ENCODE measurements around the gene CCIN. TPM values are rescaled to one million over a fixed set of nuclear protein-coding genes. Genes with fewer than 3 reads are reported as not detected.

Gene CCIN
- total and polyA plus RNA-seq, 9 of the 15 experiments (the other 6 are each of a cell fraction or from before 2014, with no cell fraction given): not detected

- BruUV-seq (replicated peaks): no TSS peak
- H2AFZ ChIP-seq (ENCODE audit: low read depth, low read length): no peak overlapping the region
- peaks cover 28% of the 10 kb centered on the region for H4K20me1 ChIP-seq (replicated peaks; ENCODE audit: control insufficient read depth, insufficient read depth, low read length)
- H3K9me1 ChIP-seq (ENCODE audit: control insufficient read depth, insufficient read depth, low read length): no peaks in the 10 kb centered on the region
- no peak for DNase-seq (ENCODE audit: extremely low read depth in 1 of 4, low spot score in 3 of 4)
- in situ Hi-C loops (cut with MboI): no loop called here
- ChIA-PET CTCF (ENCODE audit: low intra/inter-chr PET ratio) (interaction anchor here (0.6 kb wide), 1 partner anchor 194 kb away, joined by 3 read pairs; no protein-coding TSS in a partner anchor), POLR2A (interaction anchor here (0.7 to 2.8 kb wide), 6 partner anchors 9 to 23 kb away, joined by 3 to 13 read pairs (median 4); no protein-coding TSS in a partner anchor)
- H3K27me3 ChIP-seq (ENCODE audit: control insufficient read depth in 2 of 2, insufficient read depth in 2 of 2, low read length in 2 of 2): no peaks in the 10 kb centered on the region
- peaks cover 52% of the 10 kb centered on the region for H3K79me2 ChIP-seq (ENCODE audit: control insufficient read depth, insufficient read depth, low read length)
- peaks cover 3 to 12% of the 10 kb centered on the region in 2 experiments; a peak in 4 of 5 replicates for H3K4me1 ChIP-seq (replicated peaks in 1 of 2; ENCODE audit: control insufficient read depth in 2 of 2, insufficient read depth in 2 of 2, low read length in 2 of 2)
- no peak overlapping the region for H3K27ac ChIP-seq (ENCODE audit: extremely low read depth, low read depth, low read length)
- 21% methylated on average over 4 of the region's 4 CpGs for WGBS (ENCODE audit: insufficient coverage, low coverage, missing lambda C conversion rate)
- H3K9me3 ChIP-seq (replicated peaks; ENCODE audit: control insufficient read depth, insufficient read depth, low read depth, low read length): no peaks in the 10 kb centered on the region
- H3K36me3 ChIP-seq (ENCODE audit: control insufficient read depth, insufficient read depth, low read length): peaks cover 33% of the 10 kb centered on the region; the same call in 2 of the 3 replicates
- H3K9ac ChIP-seq (ENCODE audit: insufficient read depth in 1 of 2, low read depth in 2 of 2, low read length in 2 of 2): peak overlapping the region in 1 of 2 experiments; percentile 96; a peak in 3 of 4 replicates
- ATAC-seq: no peak
- intact Hi-C loops (cut with micrococcal nuclease): no loop called here
- FAIRE-seq: no peak
- peak overlapping the region; percentile 97 for H3K4me3 ChIP-seq
- H3K4me2 ChIP-seq (ENCODE audit: insufficient read depth, low read length): peak overlapping the region; percentile 87
- TF ChIP-seq ZNF764 (CRISPR knock-in tag; IDR thresholded peaks at IDR 0.05; ENCODE audit: low read depth) (no peak), GABPA (tag; conservative IDR thresholded peaks at IDR 0.05; ENCODE audit: low read depth) (no peak), ETV5 (CRISPR knock-in tag; IDR thresholded peaks at IDR 0.05; ENCODE audit: low read depth) (no peak), ESRRB (CRISPR knock-in tag; IDR thresholded peaks at IDR 0.05; ENCODE audit: borderline replicate concordance) (no peak), ZNF431 (CRISPR knock-in tag; IDR thresholded peaks at IDR 0.05) (no peak), MGA (IDR thresholded peaks at IDR 0.05) (no peak), USF1 (CRISPR knock-in tag; IDR thresholded peaks at IDR 0.05) (no peak), RBM17 (IDR thresholded peaks at IDR 0.05; ENCODE audit: borderline replicate concordance, low read depth, low read length) (no peak), SOX6 (IDR thresholded peaks at IDR 0.05) (no peak), SMARCC2 (IDR thresholded peaks at IDR 0.05; ENCODE audit: low read depth) (no peak), ATF1 (CRISPR knock-in tag; IDR thresholded peaks at IDR 0.05) (no peak), ATF1 (tag; IDR thresholded peaks at IDR 0.05) (no peak)
These were observed 23.0 kb downstream of the CCIN start for GRCh38 chr9:36192196-36192595.

Measured in K562 (cell line).